ENCODE measurements around the gene MATN1.

Gene MATN1

DNA sequence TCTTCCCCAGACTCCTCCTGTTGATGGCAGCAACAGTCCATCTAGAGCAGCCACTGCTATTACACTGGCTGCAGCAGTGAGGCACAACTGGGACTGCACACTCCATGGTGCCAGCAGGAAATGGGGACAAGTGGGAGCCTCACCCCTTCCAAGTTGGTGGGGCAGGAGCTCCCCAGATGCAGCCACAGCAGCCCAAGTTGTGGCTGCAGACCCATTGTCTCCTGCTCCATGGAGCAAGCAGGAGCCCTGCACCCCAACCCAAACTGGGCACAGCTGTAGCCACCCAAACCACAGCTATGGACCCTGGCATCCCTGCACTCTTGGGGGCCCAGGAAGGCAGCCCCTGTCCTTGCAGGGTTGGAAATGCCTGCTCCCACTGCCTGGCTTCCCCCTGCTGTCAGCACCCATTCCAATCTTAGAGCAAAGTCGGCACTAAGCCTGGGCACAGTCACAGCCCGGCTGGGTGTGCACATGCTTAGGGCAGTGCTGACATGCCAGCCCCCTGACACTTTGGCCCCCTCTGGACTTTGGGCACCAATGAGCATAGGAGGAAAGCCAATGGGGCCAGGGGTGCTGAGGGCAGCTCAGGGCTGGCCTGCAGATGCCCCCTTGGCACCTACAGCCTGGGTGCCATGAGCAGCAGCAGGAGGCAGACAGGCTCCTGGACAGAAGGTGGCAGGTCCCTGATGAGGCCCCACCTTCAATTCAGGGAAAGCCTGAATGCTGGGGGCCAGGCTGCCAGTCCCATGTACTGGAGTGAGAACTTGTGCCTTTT is 44.0 kb downstream of the MATN1 start:
- no peak for DNase-seq

DNA sequence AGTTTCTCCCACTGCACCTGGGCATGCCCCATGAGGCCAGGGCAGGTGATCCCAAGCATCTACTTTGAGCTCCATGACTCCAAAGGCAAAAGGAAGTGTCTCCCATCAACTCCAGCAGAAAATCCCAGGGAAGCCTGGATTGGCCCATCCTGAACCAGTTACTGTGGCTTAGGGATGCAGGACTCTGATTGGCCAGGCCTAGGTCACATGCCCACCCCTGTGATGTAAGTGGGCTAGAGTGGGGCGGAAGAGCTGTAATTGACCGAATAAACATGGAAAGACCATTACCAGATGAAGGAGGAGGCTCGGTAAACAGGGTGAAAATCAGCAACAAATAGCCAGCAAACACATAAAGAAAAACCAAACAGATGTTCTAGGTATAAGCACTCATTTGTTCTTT is 45.2 kb downstream of the MATN1 start:
- DNase-seq: no peak

DNA sequence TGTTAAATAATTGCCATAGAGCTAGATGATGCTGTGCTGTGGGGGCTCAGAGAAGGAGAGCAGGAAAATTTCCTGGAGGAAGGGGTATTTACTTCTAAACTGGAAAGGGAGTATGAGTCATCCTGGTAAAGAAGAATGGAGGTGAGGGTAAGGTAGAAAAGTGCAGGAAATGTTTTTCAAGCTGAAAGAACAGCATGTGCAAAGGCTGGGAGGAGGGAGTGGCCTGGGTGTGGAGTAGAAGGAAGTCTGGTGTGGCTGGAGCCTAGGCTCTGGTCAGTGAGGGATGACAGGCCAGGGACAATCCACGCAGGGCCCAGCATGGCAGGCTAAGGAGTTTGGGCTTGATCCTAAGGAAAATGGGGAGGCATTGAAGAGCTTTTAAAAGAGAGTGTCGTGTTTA is 45.9 kb downstream of the MATN1 start:
- DNase-seq: no peak

DNA sequence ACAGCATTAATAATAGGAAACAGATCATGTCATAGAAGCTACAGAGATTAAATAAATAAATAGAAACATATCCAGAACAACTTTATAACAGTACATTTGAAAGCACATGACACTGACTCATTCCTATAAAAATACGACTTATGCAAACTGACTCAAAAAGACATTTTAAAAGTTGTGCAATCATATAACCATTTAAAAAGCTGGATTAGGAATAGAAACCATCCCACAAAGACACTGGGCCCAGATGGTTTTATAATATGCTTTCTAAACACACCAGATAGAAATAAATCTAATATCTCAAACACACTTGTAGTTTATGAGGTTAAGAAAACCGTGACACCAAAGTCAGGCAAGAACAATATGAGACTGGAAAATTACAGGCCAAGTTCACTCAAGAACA is 47.6 kb downstream of the MATN1 start:
- peak; percentile 9 to 42 for DNase-seq

DNA sequence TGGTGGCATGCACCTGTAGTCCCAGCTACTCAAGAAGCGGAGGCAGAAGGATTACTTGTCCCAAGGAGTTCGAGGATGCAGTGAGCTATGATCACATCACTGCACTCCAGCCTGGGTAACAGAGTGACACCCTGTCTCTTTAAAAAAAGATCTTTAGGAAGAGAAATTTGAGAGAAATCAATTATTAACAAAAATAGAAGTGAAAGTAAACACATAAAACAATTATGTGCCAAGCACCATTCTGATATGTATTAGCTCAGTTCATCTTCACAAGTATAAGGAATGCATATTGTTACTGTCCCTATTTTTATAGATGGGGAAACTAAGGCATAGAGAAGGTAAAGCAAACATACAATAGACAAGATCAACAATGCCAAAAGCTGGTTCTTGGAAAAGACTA is 48.1 kb downstream of the MATN1 start:
- no peak for DNase-seq

DNA sequence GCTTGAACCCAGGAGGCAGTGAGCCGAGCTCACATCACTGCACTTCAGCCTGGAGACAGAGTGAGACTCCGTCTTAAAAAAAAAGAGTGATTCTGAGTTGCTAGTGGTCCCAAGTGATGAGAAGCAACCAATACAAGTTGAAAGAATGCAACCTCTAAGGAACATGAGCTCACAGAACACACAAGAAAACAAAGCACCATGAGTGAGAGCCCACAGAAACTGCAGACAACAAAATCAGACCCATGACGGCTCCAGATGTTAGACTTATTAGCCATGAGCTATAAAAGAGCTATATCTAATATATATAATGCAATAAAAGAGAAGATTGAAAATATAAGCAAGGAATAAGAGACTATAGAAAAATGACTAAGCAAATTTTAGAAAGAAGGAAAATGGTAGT is 50.0 kb downstream of the MATN1 start:
- DNase-seq: no peak

DNA sequence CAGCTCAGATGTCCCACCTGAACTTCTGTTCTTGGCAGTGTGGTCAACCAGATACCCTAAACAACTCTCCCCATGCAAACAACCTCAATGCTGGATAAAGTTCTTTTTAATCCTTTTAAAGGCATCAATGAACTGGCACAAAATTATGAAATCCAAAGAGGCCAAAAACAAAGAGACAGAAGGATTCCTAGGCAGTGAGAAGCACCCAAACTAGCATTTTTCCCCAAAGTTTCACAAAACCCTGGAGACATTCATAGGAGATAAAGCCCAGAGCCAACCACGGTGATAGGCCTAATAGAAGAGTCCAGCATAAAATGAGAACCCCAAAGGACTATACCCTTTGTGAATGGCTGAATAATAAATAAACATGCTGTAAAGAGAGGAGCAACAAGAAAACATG is 50.7 kb downstream of the MATN1 start:
- no peak for DNase-seq

DNA sequence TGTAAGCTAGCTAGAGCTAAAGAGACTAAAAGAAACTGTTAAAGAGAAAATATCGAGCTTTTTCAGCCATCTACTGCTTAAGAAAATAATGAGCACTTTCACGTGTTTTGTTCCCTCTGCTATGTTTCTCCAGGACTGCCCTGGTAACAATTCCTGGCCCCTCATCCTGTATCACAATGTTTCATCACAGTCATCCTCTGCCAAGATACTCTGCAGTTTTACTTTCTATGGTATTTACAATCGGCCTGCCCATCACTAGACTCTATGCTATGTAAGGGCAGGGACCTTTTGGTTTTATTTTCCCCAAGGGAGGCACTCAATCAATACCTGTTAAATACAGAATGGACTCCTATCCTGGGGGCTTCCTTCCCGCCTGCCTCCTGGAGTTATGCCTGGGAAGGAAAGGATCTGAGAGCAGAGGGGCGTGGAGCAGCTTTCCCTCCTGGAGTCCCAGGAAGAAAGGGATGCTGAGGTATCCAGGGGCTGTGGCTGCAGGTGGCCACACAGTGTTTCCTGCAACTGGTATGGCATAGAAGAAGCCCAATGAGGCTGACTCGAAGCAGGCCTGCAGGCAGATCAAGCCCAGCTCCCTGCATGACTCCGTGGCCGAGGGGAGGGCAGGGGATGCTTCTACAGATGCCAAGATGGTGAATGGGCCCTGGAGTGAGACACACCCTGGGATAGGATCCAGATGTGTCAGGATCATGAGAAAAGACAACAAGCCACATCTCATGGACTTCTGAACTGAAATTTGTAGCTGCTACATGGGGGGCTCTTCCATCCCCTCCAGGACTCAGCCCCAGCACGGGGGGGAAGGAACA is 52.9 kb downstream of the MATN1 start:
- DNase-seq: no peak

DNA sequence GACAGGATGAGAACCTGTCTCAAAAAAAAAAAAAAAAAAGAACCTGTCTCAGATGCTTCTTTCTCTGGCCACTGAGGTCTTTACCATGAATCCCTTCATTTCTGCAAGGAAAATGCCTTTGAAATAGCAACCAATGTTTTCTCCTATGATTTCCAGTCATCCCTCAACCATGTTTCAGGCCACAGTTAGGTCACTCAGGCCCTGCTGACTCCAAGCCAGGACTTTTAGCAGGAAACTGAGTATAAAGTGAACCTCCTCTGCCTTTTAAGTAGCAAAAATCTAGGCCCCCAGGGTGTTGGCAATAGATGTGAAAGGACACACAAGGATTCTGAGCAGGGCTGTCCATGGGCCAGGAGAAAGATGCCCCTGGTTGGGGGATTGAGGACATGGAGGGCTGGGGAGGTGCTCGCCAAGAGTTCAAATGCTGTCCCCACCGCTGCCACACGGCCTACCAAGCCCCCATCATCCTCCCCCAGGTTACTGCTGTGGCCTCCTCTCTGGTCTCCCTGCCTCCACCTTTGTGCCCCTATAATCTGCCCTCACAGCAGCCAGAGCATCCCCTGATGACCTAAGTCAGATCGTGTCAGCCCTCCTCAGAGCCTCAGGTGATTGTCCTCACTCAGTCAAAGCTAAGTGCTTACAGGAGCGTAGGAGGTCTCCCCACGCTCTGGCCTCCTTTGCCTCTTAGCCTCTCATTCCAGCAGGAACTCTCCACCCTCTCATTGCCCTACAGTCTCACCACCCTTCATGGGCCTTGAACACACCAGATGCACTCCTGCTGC is 54.6 kb downstream of the MATN1 start:
- no peak for DNase-seq

DNA sequence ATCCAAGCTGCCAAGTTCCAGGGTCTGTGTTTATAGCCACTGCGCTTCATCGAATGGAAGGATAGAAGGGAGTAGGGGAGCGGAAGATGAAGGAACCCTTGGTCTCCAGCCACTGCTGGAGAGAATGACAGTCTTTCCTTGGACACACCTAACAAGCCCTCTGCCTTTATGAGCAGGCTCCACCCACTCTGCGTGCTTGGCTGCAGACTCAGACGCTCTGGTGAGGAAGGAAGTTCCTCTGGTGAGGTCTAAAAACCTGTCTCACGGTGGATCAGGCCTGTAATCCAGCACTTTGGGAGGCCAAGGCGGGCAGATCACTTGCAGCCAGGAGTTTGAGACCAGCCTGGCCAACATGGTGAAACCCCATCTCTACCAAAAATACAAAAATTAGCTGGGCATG is 55.4 kb downstream of the MATN1 start:
- DNase-seq: peak in 1 of 2 donors; percentile 1

DNA sequence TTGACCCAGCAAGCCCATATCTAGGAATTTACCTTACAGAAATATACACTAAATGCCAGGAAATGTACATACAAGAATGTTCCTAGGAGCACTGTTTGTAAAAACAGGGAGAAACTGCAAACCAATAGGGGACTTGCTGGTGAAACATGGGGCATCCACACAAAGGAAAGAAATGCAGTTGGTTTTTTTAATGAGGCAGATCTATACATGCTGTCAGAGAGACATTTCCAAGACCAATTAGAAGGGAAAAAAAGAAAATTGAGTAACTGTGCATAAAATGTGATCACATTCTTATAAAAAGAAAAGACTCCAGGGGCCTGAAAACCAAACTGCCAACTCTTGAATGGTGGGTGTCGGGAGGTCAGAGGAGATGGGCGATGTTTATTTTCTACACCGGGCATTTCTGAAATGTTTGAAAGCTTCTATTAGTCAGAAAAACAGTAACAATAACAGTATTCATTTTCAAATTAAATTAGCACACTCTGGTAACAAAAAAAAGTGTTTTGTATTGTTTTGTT is 56.6 kb downstream of the MATN1 start:
- no peak for DNase-seq

DNA sequence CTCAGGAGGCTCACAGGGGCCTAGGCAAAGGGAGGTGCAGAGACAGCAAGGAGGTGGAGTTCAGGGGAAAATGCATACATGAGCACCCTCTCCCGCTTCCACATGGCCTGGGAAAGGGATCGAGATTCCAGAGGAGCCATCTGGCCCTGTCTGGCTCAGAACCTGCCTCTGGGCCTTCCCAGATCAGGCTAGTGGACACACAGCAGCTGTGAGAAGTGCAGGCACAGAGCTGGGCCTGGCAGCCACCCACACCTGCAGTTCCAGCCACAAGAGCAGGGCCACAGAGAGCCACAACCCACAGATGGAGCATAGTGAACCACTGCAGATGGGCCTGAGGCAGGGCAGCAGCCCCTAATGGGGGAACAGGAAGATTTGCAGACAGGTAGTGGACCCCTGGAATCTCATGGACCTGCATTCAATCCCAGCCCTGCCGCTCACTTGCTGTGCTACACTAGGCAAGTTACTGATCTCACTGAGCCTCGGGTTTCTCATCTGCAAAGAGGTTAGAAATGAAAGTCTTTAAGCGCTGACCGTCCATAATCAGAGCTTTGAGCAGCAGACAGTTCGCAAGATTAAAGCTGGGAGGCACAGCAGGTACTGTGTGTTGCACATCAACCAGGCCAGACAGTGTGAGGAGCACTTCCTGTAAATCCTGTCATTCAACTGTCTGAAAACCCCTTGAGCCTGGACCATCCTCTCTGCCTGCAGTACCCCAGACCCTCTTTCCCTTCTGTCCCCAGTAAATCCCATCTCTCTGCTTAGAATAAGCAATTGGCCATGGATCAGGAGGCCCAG is 58.0 kb downstream of the MATN1 start:
- no peak for DNase-seq

DNA sequence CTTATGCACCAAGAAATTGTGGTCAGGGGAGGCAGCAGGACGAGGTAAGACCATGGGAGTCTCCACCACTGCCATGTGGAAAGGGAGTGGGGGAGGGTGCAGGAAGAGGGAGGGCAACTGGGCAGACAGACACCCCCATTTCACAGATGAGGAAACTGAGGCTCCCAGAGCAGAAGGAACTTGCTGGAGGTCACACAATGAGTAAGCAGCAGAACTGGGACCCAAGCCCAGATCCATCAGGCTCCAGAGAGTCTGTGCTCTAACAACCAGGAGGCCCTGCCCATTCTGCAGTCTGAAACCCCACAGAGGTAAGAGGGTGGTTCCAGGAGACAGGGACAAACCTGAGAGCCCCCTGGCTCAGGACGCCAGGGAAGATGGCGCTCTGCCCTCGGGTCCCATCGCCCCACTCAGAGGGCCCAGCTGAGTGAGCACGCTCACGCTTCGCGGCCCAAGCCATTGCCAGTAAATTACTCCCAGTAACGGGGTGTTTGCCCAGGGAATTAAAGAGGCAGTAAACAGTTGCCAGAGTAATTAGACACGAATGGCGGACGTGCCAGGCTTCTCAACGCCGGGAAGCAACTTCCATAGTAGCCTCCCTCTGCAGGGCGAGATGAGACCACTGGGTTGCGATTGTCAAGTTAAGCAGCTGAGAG is 59.2 kb downstream of the MATN1 start:
- no peak for DNase-seq

DNA sequence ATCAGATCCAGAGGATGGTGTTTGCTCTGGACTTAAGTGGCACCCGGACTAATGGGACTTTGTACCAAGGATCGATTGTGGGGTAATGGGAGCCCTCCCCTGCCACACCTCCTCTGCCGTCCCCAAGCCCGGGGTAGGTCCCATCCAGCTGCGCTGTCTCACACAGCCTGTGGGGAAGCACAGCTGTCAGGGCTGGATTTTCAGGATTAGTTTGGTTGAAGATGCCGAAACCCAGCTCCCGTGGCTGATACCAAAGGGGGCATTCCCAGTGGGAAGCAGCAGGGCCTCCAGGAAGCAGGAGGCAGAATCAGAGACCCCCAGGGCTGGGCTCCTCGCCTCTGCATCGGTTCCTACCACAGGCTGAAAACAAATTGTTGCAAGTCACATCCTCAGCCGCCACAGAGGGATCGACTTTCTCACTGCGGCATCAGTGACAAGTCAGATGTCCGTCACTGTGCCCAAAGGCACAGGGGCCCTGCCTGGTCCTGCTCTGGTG is 59.7 kb downstream of the MATN1 start:
- DNase-seq: no peak

DNA sequence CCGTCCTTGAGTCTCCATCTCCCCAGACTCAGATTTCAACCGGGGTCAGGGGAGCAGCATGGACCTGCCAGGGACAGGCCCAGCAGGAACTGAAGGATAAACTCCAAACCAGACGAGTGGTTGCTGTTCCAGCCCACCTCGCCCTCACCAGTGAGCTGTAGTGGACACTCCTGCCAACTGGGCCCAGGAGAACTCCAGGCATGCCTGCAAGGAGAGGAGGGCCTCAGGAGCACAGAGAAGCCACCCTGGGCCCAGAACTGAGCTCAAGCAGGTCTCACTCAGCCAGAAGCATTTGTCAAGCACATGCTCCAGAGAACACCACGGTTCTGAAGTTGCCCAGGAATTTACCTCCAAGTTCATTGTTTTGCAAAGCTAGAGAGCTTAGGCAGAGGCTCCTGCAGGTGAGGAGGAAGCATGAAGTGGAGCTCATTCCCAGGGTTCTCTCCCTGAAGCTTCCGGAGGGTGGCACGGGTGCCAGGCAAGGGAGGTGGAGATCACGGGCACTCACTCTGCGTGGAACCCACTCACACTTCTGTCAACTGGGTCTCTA is 61.0 kb downstream of the MATN1 start:
- no peak for DNase-seq

DNA sequence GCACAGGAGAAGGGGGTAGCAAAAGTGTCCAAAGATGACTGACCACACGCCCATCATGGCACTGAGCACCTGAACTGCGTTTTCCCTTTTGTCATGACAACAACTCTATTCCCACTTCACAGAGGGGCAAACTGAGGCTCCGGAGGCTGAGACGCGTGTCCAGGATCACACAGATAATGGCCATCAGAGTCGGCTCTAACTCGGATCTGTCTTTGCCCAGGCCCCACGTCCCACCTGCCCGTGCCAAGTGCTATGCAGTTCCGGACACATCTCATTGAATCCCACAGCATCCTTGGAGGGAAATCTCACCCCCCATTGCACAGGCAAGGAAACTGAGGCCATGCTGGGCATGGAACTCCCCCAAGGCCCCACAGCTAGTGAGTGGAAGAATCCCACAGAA is 62.1 kb downstream of the MATN1 start:
- no peak for DNase-seq
